ENCODE data around the gene PROX2.

- TF ChIP-seq CTCF (IDR thresholded peaks at IDR 0.05) (no peak), POLR2AphosphoS5 (IDR thresholded peaks at IDR 0.05) (no peak), POLR2A (IDR thresholded peaks at IDR 0.05) (no peak)
Observed at GRCh38 chr14:74888164-74889158, 12.5 kb upstream of the PROX2 start.
